Spleen (tissue), 7 donors: ENCODE measurements around the gene NTF4.
"Not testable (repeated sequence)": the region's sequence is repeated elsewhere in the genome, so short reads cannot be mapped to it uniquely, and the experiment has no call there.

Source experiments
- CTCF ChIP-seq, 11 experiments: fragments of 200-600 bp in 7 of 11; fragments of 450-650 bp in 4 of 11; sonication (generic) in 4 of 11; IDR thresholded peaks in 8 of 11; conservative IDR thresholded peaks in 3 of 11; 1 replicate in 7 of 11; 2 replicates in 4 of 11; pipeline versions ENCODE4 v1.4.0 to v1.8.0; 2016 to 2021; ENCODE audit warnings: antibody characterized with exemption in 11 of 11, inconsistent platforms in 4 of 11, mild to moderate bottlenecking in 1 of 11
- POLR2A ChIP-seq, 3 donors: fragments of 450-650 bp; IDR thresholded peaks; one replicate each; pipeline ENCODE4 v1.5.1; 2017; ENCODE audit warnings: antibody characterized with exemption in 3 of 3, mild to moderate bottlenecking in 1 of 3
- POLR2AphosphoS5 ChIP-seq, 3 donors: sonication (generic); formaldehyde crosslinking; IDR thresholded peaks; one replicate each; pipeline ENCODE4 v1.5.1; 2017; ENCODE audit warnings: antibody characterized with exemption in 3 of 3
- donor health status: DM: no; HTN: no; CAD: no; lungs with moderate emphysema.
- donor health status: DM: no; HTN: no; CAD: no.
- donor health status: DM: no; HTN: no; CAD: no.

GRCh38 chr19:49018388-49019241 lies 46.0 kb downstream of the NTF4 start:
- not testable (repeated sequence) for TF ChIP-seq CTCF (IDR thresholded peaks at IDR 0.05 in 8 of 11, conservative IDR thresholded peaks at IDR 0.05 in 3 of 11); POLR2A (IDR thresholded peaks at IDR 0.05); POLR2AphosphoS5 (IDR thresholded peaks at IDR 0.05)
